Measurements from ENCODE around the gene CBFA2T3. TPM values are rescaled to one million over a fixed set of nuclear protein-coding genes. Genes with fewer than 3 reads are reported as not detected.

The CBFA2T3 gene
- polyA plus RNA-seq, 1 experiment, result not detected

DNA sequence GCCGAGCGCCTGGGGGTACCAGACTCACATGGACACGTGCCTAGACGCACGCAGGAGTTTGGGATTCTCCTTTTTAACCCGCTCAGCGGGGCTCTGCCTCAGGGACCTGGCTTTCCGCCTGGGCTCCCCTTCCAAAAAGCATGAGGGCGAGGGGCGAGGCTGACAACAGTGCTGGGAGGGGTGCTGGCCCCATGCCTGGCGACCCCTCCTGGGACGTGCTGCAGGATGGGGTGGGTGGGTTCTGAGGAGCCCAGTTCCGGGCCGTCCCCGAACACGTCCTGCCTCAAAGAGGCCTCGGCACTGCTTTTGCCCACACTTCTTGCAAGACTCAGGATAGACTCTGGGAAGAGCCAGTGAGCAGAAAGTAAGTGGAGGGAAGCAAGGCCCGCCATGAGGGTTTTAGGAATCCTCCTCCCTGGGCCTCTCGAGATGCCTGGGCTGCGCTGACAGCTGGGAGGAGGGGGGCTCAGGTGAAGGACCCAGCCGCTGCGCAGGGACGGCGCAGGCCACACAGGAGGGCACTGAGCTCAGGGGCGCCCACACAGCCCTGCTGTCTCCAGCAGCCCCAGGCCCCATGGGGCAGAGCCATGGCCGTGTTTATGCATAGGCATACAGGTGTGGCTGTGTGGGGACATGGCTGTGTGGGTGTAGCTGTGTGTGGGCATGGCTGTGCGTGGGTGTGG lies 95.2 kb downstream of the CBFA2T3 start:
- CTCF ChIA-PET, result no interaction called here
- Histone ChIP-seq H3K4me3 (ENCODE audit: low read depth, low read length) (no peak overlapping the region), H3K9me3 (ENCODE audit: control insufficient read depth, insufficient read depth, low read length) (peaks cover 28% of the 10 kb centered on the region), H3K27ac (ENCODE audit: low read depth, low read length) (no peak overlapping the region), H3K27me3 (ENCODE audit: control insufficient read depth, insufficient read depth, low read length) (peaks cover 31% of the 10 kb centered on the region)
- TF ChIP-seq, protein P1, sequence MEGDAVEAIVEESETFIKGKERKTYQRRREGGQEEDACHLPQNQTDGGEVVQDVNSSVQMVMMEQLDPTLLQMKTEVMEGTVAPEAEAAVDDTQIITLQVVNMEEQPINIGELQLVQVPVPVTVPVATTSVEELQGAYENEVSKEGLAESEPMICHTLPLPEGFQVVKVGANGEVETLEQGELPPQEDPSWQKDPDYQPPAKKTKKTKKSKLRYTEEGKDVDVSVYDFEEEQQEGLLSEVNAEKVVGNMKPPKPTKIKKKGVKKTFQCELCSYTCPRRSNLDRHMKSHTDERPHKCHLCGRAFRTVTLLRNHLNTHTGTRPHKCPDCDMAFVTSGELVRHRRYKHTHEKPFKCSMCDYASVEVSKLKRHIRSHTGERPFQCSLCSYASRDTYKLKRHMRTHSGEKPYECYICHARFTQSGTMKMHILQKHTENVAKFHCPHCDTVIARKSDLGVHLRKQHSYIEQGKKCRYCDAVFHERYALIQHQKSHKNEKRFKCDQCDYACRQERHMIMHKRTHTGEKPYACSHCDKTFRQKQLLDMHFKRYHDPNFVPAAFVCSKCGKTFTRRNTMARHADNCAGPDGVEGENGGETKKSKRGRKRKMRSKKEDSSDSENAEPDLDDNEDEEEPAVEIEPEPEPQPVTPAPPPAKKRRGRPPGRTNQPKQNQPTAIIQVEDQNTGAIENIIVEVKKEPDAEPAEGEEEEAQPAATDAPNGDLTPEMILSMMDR (IDR thresholded peaks at IDR 0.05; ENCODE audit: low read depth, low read length), result no peak
- DNase-seq (ENCODE audit: low read depth, low spot score), result no peak
- POLR2A ChIA-PET, result no interaction called here

GRCh38 chr16:88881007-88881615 lies 95.9 kb downstream of the CBFA2T3 start:
- TF ChIP-seq, protein P1 (IDR thresholded peaks at IDR 0.05; ENCODE audit: low read depth, low read length), result no peak
- H3K9me3 ChIP-seq (ENCODE audit: control insufficient read depth, insufficient read depth, low read length), result peaks cover 27% of the 10 kb centered on the region
- no peak for DNase-seq (ENCODE audit: low read depth, low spot score)
- peaks cover 31% of the 10 kb centered on the region for H3K27me3 ChIP-seq (ENCODE audit: control insufficient read depth, insufficient read depth, low read length)
- no peak overlapping the region for H3K27ac ChIP-seq (ENCODE audit: low read depth, low read length)
- POLR2A ChIA-PET, result no interaction called here
- CTCF ChIA-PET, result no interaction called here
- H3K4me3 ChIP-seq (ENCODE audit: low read depth, low read length), result no peak overlapping the region

DNA sequence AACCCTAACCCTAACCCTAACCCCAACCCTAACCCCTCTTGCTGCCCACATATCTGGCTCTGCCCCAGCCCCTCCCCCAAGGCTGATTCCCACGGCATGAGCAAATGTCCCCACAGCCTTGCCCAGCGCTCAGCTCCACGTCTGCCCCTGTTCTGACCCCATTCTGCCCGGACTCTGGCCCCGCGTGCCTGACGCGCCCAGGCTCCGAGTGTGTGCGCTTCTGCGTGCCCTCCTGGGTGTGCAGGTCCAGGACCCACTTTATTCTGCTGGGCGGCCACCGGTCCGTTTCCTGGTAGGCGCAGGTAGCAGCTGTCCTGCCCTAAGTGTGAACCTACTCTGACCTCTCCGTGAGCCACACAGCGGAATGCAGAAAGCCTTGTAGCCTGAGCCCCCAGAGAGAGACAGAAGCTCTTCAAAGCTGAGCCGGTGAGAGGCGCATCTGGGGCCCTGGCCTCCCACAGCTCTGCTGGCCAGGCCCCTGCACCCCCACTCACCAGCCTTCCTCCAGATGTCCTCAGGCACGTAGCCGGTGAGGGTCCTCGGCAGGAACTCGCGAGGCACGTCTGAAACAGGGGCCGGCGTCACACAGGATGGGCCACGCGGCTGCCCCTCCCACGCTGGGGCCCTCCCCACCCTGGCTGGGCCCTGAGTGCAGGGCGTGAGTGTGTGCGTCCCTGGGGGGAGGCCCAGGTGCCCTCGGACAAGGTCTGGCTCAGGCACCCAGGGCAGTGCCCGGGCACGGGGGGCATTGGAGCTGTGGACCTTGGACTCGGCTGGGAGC lies 96.6 kb downstream of the CBFA2T3 start:
- Histone ChIP-seq H3K9me3 (ENCODE audit: control insufficient read depth, insufficient read depth, low read length) (peaks cover 27% of the 10 kb centered on the region), H3K27me3 (ENCODE audit: control insufficient read depth, insufficient read depth, low read length) (peaks cover 34% of the 10 kb centered on the region), H3K4me3 (ENCODE audit: low read depth, low read length) (no peak overlapping the region), H3K27ac (ENCODE audit: low read depth, low read length) (no peak overlapping the region)
- POLR2A ChIA-PET, result no interaction called here
- no peak for DNase-seq (ENCODE audit: low read depth, low spot score)
- TF ChIP-seq, protein P1 (IDR thresholded peaks at IDR 0.05; ENCODE audit: low read depth, low read length), result no peak
- CTCF ChIA-PET, result no interaction called here

DNA sequence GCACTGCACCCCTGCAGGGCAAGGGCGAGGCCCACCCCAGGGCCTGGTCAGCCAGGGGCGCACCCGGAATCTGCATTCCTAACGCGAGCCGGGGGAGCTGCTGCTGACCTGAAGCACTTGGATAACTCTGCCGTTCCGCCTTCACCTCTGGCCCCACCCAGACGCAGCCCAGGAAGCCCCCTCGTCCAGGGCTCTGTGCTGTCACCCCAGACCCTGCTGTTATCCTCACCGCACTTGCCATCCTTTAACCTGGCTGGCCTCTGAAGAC lies 97.3 kb downstream of the CBFA2T3 start:
- Histone ChIP-seq H3K27me3 (ENCODE audit: control insufficient read depth, insufficient read depth, low read length) (peaks cover 34% of the 10 kb centered on the region), H3K4me3 (ENCODE audit: low read depth, low read length) (no peak overlapping the region), H3K9me3 (ENCODE audit: control insufficient read depth, insufficient read depth, low read length) (peaks cover 28% of the 10 kb centered on the region), H3K27ac (ENCODE audit: low read depth, low read length) (no peak overlapping the region)
- no peak for DNase-seq (ENCODE audit: low read depth, low spot score)
- TF ChIP-seq, protein P1 (IDR thresholded peaks at IDR 0.05; ENCODE audit: low read depth, low read length), result no peak
- POLR2A ChIA-PET, result no interaction called here
- CTCF ChIA-PET, result no interaction called here

Measured in AG04450 (cell line).